ENCODE data around the gene CHRD. TPM values are rescaled to one million over a fixed set of nuclear protein-coding genes. Genes with fewer than 3 reads are reported as not detected.

The CHRD gene
- total RNA-seq, 4 donors from 2014 or later, result 12.3 to 17.6 (median 16.8) TPM

DNA sequence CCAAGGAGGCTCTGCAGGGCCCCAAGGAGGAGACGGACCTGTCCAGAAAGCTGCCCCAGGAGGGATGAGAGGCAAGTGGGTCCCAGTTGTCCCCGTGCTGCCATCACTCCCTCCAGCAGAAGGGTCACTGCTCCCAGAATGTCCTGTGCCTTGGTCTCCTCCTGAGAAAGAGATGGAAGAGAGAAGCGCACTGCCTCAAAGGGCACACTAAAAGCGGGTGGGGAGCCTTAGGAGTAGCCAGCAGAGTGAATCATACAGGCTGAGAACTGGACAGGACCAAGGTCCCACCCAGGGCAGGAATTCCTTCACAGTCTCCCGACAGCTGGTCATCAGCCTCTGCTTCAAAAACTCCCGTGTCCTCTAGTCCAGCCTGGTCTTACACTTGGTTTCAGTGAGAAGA lies 6.4 kb upstream of the CHRD start:
- peak in 1 of 2 donors; percentile 12 for TF ChIP-seq POLR2AphosphoS5 (IDR thresholded peaks at IDR 0.05)
- TF ChIP-seq, protein P1, sequence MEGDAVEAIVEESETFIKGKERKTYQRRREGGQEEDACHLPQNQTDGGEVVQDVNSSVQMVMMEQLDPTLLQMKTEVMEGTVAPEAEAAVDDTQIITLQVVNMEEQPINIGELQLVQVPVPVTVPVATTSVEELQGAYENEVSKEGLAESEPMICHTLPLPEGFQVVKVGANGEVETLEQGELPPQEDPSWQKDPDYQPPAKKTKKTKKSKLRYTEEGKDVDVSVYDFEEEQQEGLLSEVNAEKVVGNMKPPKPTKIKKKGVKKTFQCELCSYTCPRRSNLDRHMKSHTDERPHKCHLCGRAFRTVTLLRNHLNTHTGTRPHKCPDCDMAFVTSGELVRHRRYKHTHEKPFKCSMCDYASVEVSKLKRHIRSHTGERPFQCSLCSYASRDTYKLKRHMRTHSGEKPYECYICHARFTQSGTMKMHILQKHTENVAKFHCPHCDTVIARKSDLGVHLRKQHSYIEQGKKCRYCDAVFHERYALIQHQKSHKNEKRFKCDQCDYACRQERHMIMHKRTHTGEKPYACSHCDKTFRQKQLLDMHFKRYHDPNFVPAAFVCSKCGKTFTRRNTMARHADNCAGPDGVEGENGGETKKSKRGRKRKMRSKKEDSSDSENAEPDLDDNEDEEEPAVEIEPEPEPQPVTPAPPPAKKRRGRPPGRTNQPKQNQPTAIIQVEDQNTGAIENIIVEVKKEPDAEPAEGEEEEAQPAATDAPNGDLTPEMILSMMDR (IDR thresholded peaks at IDR 0.05), result no peak
- Histone ChIP-seq H3K27ac (replicated peaks in 1 of 4) (peak overlapping the region in 1 of 4 donors; percentile 15), H3K36me3 (peaks cover 0 to 19% (median 13%) of the 10 kb centered on the region in 4 donors), H3K4me3 (no peak overlapping the region), H3K27me3 (peaks cover 0 to 23% (median 0%) of the 10 kb centered on the region in 4 donors), H3K4me1 (peaks cover 19 to 48% (median 38%) of the 10 kb centered on the region in 4 donors), H3K9me3 (no peaks in the 10 kb centered on the region)
- 76% methylated on average over 6 of the region's 6 CpGs for WGBS
- intact Hi-C loops (cut with DNase I), result loop anchor here (10.0 kb wide), 1 partner anchor 171 kb away; no protein-coding TSS in a partner anchor
- no peak for DNase-seq (ENCODE audit: extremely low spot score)

GRCh38 chr3:184375747-184376461 lies 4.0 kb upstream of the CHRD start:
- DNase-seq (ENCODE audit: extremely low spot score), result no peak
- peaks cover 20 to 60% (median 47%) of the 10 kb centered on the region in 4 donors for H3K4me1 ChIP-seq
- peaks cover 0 to 45% (median 2%) of the 10 kb centered on the region in 4 donors for H3K27me3 ChIP-seq
- H3K4me3 ChIP-seq, result no peak overlapping the region
- no peak overlapping the region for H3K27ac ChIP-seq (replicated peaks in 1 of 4)
- WGBS, result 89% methylated on average over 12 of the region's 12 CpGs
- no peaks in the 10 kb centered on the region for H3K36me3 ChIP-seq
- intact Hi-C loops (cut with DNase I), result loop anchor here (10.0 kb wide), 1 partner anchor 169 kb away; no protein-coding TSS in a partner anchor
- no peaks in the 10 kb centered on the region for H3K9me3 ChIP-seq
- no peak for TF ChIP-seq POLR2AphosphoS5 (IDR thresholded peaks at IDR 0.05)
- TF ChIP-seq, protein P1 (IDR thresholded peaks at IDR 0.05), result no peak
- no peak for TF ChIP-seq EP300 (IDR thresholded peaks at IDR 0.05)
- TF ChIP-seq POLR2A (IDR thresholded peaks at IDR 0.05; ENCODE audit: low read depth), result no peak

DNA sequence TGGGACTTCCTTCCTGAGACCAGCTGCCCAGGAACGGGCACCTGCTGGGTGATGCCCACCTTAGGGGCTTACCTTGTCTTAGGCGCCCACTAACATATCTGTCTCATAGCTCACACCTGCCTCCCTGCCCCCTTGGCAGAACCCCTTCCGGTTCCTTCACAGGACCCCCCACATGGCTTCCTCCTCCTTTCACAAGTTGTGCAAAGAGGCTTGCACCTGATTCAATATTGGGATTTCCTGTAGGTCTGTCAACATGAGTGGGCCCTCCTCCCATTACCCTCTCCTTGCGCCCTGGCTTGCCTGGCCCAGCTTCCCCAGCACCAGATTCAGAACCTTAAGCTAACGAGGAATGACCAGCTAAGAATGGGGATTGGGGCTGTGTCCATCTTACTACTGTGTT lies 2.5 kb upstream of the CHRD start:
- Histone ChIP-seq H3K27me3 (peaks cover 0 to 60% (median 6%) of the 10 kb centered on the region in 4 donors), H3K4me3 (no peak overlapping the region), H3K9me3 (no peaks in the 10 kb centered on the region), H3K4me1 (peaks cover 23 to 58% (median 48%) of the 10 kb centered on the region in 4 donors), H3K27ac (replicated peaks in 1 of 4) (peak overlapping the region in 2 of 4 donors; percentile 10 to 19), H3K36me3 (no peaks in the 10 kb centered on the region)
- no peak for TF ChIP-seq POLR2AphosphoS5 (IDR thresholded peaks at IDR 0.05)
- no peak for TF ChIP-seq POLR2A (IDR thresholded peaks at IDR 0.05; ENCODE audit: low read depth)
- no peak for TF ChIP-seq EP300 (IDR thresholded peaks at IDR 0.05)
- TF ChIP-seq, protein P1 (IDR thresholded peaks at IDR 0.05), result no peak
- intact Hi-C loops (cut with DNase I), result loop anchor here (10.0 kb wide), 1 partner anchor 167 kb away; no protein-coding TSS in a partner anchor
- DNase-seq (ENCODE audit: extremely low spot score), result no peak
- WGBS, result 79% methylated on average over 5 of the region's 5 CpGs

DNA sequence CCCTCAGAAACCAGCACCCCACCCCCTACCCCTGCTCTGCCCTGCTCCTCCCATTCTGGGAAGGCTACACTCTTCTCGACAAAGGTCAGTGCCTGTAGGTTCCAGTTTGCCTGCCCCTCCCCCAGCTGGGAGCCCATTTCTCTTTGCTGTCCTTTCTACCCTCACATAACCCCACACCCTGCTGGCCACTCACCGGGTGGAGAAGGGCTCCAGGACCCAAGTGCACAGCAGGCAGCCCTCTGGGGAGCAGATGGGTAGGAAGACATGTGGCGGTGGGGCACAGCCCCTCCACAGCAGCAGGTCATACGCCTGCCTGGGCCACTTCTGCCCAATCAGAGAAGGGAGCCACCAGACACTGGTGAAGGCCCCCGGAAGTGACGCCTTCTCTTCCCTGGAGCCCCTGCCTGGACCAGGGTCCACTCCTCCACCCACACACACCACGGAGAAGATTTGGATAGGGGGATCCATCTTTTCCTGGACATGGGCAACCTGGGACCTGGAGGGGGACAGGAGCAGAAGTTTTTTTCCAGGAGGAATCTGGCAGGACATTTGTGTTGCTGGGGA lies 1.9 kb upstream of the CHRD start, which contains the start of gene THPO:
Gene THPO, minus strand, starts transcription at position 326 of the 564 bp plus-strand sequence. CDS start 1,948 bp downstream, outside the sequence.
- intact Hi-C loops (cut with DNase I), result loop anchor here (10.0 kb wide), 1 partner anchor 167 kb away; no protein-coding TSS in a partner anchor
- peaks cover 0 to 65% (median 6%) of the 10 kb centered on the region in 4 donors for H3K27me3 ChIP-seq
- no peak for DNase-seq (ENCODE audit: extremely low spot score)
- peak within 1 kb of the TSS in 1 of 4 donors; percentile 62 for H3K4me3 ChIP-seq
- TF ChIP-seq POLR2A (IDR thresholded peaks at IDR 0.05; ENCODE audit: low read depth) (no peak), EP300 (IDR thresholded peaks at IDR 0.05) (no peak), POLR2AphosphoS5 (IDR thresholded peaks at IDR 0.05) (no peak)
- TF ChIP-seq, protein P1 (IDR thresholded peaks at IDR 0.05), result no peak
- H3K9me3 ChIP-seq, result no peaks in the 10 kb centered on the region
- peak within 1 kb of the TSS; percentile 68 to 79 (median 76) for H3K27ac ChIP-seq (replicated peaks in 1 of 4)
- H3K36me3 ChIP-seq, result no peaks in the 10 kb centered on the region
- H3K4me1 ChIP-seq, result peaks cover 23 to 52% (median 47%) of the 10 kb centered on the region in 4 donors
- WGBS, result 78% methylated on average over 6 of the region's 7 CpGs

Data from esophagus muscularis mucosa (tissue), 4 donors.